Glutamatergic neuron (in vitro differentiated cells): Measurements from ENCODE around the gene TSPAN3. TPM values are rescaled to one million over a fixed set of nuclear protein-coding genes. Genes with fewer than 3 reads are reported as not detected.
A peak's percentile ranks its signal among the peaks of the same experiment; 100 is the strongest.

Experiments used
- DNase-seq: peaks from one replicate; pipeline ENCODE4 v3.0.0; 2022
- H3K27ac Mint-ChIP-seq: one replicate; pipeline ENCODE4 v1.8.0; 2020; ENCODE audit warnings: mild to moderate bottlenecking, mixed read lengths, inconsistent platforms; ENCODE audit not compliant: unreplicated experiment
- H3K27me3 Mint-ChIP-seq: one replicate; pipeline ENCODE4 v1.8.0; 2020; ENCODE audit warnings: mild to moderate bottlenecking, moderate library complexity, mixed read lengths, inconsistent platforms; ENCODE audit not compliant: unreplicated experiment
- H3K36me3 Mint-ChIP-seq: one replicate; pipeline ENCODE4 v1.8.0; 2020; ENCODE audit warnings: mild to moderate bottlenecking, mixed read lengths, inconsistent platforms; ENCODE audit not compliant: unreplicated experiment
- H3K4me1 Mint-ChIP-seq: one replicate; pipeline ENCODE4 v1.8.0; 2020; ENCODE audit warnings: mild to moderate bottlenecking, low read depth, mixed read lengths, inconsistent platforms; ENCODE audit not compliant: unreplicated experiment
- H3K4me3 Mint-ChIP-seq: one replicate; pipeline ENCODE4 v1.8.0; 2020; ENCODE audit warnings: mild to moderate bottlenecking, mixed read lengths, inconsistent platforms; ENCODE audit not compliant: unreplicated experiment
- H3K9me3 Mint-ChIP-seq: one replicate; pipeline ENCODE4 v1.8.0; 2020; ENCODE audit warnings: mild to moderate bottlenecking, moderate library complexity, mixed read lengths, inconsistent platforms; ENCODE audit not compliant: unreplicated experiment
- CTCF ChIP-seq: fragments of 200-600 bp; sonication (generic); IDR thresholded peaks from one replicate; pipeline ENCODE4 v1.5.0; 2021; ENCODE audit not compliant: partially characterized antibody, unreplicated experiment
- total RNA-seq: library from RNA; stranded (reverse); fragmentation: NEBNext Ultra II Directional; extraction: Animal tissue kit (Norgen Biotek cat#: 25700); gene quantifications from one replicate; pipeline ENCODE4 v1.2.1, GENCODE V29; 2021; ENCODE audit not compliant: unreplicated experiment

Gene TSPAN3
- total RNA-seq, 1 donor from 2014 or later: 190 TPM

GRCh38 chr15:77112838-77113504, 42.1 kb upstream of the TSPAN3 start:
- no peak for TF ChIP-seq CTCF
- peaks cover 3% of the 10 kb centered on the region for H3K27me3 Mint-ChIP-seq
- DNase-seq: no peak

GRCh38 chr15:77111789-77112188, 40.9 kb upstream of the TSPAN3 start:
- Mint-ChIP-seq H3K27ac (no peak overlapping the region), H3K27me3 (peaks cover 3% of the 10 kb centered on the region), H3K36me3 (peaks cover 6% of the 10 kb centered on the region), H3K4me1 (peaks cover 22% of the 10 kb centered on the region), H3K9me3 (peaks cover 1% of the 10 kb centered on the region), H3K4me3 (no peak overlapping the region)
- DNase-seq: no peak
- TF ChIP-seq CTCF: no peak

More at GRCh38 chr15:77112838-77113504, 42.1 kb upstream of the TSPAN3 start:
- H3K27ac Mint-ChIP-seq: no peak overlapping the region
- peaks cover 1% of the 10 kb centered on the region for H3K9me3 Mint-ChIP-seq
- H3K4me1 Mint-ChIP-seq: peaks cover 12% of the 10 kb centered on the region
- no peak overlapping the region for H3K4me3 Mint-ChIP-seq
- H3K36me3 Mint-ChIP-seq: peaks cover 6% of the 10 kb centered on the region

GRCh38 chr15:77107531-77108355, 36.8 kb upstream of the TSPAN3 start:
- H3K4me1 Mint-ChIP-seq: peaks cover 18% of the 10 kb centered on the region
- TF ChIP-seq CTCF: peak; percentile 29
- peak overlapping the region; percentile 65 for H3K27ac Mint-ChIP-seq
- peaks cover 2% of the 10 kb centered on the region for H3K27me3 Mint-ChIP-seq
- peaks cover 2% of the 10 kb centered on the region for H3K9me3 Mint-ChIP-seq
- peak; percentile 72 for DNase-seq
- H3K36me3 Mint-ChIP-seq: no peaks in the 10 kb centered on the region
- no peak overlapping the region for H3K4me3 Mint-ChIP-seq

GRCh38 chr15:77107068-77107467, 36.2 kb upstream of the TSPAN3 start:
- TF ChIP-seq CTCF: no peak
- no peak overlapping the region for H3K4me3 Mint-ChIP-seq
- H3K36me3 Mint-ChIP-seq: no peaks in the 10 kb centered on the region
- peaks cover 2% of the 10 kb centered on the region for H3K9me3 Mint-ChIP-seq
- DNase-seq: peak; percentile 39
- peaks cover 2% of the 10 kb centered on the region for H3K27me3 Mint-ChIP-seq
- no peak overlapping the region for H3K27ac Mint-ChIP-seq
- H3K4me1 Mint-ChIP-seq: peaks cover 18% of the 10 kb centered on the region

- H3K4me1 Mint-ChIP-seq: peaks cover 13% of the 10 kb centered on the region
- H3K9me3 Mint-ChIP-seq: peaks cover 2% of the 10 kb centered on the region
- TF ChIP-seq CTCF: no peak
- H3K27me3 Mint-ChIP-seq: peaks cover 2% of the 10 kb centered on the region
- no peak for DNase-seq
- H3K27ac Mint-ChIP-seq: no peak overlapping the region
- H3K4me3 Mint-ChIP-seq: peak overlapping the region; percentile 42
- no peaks in the 10 kb centered on the region for H3K36me3 Mint-ChIP-seq
Observed at GRCh38 chr15:77104155-77104554, 33.2 kb upstream of the TSPAN3 start.
